ENCODE measurements around the gene NAT14.

Gene NAT14

DNA sequence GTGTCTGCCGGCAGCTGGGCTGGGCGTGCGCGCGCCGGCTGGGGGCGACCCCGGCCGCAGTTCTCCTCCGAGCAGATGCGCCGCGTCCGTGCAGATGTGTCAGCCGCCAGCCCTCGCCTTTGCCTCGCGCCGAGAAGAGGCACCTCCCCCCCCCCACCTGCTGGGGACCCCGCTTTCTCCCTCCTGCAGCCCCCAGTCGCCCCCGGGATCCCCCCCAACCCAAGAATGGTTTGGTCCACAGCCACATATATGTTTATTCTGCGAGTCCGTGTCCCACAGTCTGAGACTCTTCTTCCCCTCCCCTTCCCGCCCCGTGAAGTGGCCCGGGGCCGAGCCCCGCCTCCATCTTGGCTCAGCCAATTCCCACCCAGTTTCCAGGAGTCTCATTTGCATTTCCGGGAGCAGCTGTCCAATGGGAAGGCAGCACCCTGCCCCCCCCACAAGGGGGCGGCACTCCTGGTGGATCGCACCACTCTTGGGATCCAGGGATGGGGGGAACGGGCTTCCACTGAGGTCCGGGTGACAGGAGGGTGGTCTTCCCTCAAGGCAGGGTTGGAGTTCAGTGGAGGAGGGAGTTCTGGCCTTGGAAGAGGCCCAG lies 32.1 kb upstream of the NAT14 start:
- DNase-seq (ENCODE audit: low read depth in 1 of 2, low spot score in 1 of 2): peak in 1 of 2 donors; percentile 14

DNA sequence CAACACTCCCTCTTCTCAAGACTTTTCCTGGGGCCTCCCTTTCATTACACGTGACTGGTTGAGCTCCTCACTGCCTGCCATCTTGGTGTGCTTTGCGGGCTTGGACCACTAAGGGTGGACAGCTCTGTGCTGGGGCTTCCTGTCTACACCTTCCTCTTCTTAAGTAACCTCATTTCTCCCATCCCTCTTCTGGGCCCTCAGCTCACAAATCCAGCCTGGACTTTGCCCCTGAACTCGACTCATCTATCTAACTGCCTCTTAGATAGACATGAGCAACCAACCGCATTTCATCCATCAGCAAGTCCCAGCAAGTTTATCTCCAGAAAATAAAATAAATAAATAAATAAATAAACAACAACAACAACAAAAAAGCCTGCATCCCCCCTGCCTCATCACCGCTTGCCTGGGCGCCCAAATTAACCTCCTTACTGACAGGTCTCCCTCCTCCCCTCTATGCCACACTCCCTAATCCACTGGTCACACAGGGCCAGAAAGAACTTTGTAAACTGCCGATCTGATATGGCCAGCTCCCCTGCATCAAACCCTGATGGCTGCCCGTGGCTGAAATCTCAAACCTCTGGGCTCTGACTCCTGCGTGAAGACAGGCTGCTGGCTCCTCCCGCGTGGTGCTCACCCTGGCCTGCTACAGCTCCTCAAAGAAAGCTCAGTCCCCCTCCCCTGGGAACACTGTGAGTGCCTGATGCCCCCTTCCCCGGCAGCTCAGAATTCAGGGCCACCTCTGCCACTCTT lies 31.3 kb upstream of the NAT14 start:
- no peak for DNase-seq (ENCODE audit: low read depth in 1 of 2, low spot score in 1 of 2)

GRCh38 chr19:55454787-55455243 lies 30.2 kb upstream of the NAT14 start:
- peak in 1 of 2 donors; percentile 23 for DNase-seq (ENCODE audit: low read depth in 1 of 2, low spot score in 1 of 2)

DNA sequence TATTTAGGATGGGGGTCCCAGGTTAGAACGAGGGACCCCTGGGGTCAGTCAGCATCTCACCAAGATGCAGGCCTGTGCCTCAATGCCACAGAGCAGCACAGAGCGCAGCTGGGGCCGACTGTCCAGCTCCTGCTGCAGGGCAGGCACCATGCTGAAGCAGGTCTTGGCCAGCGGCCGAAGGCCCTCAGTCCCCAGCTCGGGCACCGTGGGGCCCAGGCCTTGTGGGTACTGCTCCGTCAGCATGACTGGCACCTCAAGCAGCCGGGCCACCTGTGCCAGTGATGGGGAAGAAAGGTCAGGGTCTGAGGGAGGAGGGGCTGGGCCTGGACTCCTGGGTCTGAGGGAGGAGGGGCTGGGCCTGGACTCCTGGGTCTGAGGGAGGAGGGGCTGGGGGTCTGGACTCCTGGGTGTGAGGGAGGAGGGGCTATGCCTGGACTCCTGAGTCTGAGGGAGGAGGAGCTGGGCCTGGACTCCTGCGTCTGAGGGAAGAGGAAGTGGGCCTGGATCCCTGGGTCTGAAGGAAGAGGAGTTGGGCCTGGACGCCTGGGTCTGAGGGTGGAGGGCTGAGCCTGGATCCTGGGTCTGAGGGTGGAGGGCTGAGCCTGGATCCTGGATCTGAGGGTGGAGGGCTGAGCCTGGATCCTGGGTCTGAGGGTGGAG lies 29.3 kb upstream of the NAT14 start:
- no peak for DNase-seq (ENCODE audit: low read depth in 1 of 2, low spot score in 1 of 2)

GRCh38 chr19:55456347-55456746 lies 28.6 kb upstream of the NAT14 start:
- no peak for DNase-seq (ENCODE audit: low read depth in 1 of 2, low spot score in 1 of 2)

DNA sequence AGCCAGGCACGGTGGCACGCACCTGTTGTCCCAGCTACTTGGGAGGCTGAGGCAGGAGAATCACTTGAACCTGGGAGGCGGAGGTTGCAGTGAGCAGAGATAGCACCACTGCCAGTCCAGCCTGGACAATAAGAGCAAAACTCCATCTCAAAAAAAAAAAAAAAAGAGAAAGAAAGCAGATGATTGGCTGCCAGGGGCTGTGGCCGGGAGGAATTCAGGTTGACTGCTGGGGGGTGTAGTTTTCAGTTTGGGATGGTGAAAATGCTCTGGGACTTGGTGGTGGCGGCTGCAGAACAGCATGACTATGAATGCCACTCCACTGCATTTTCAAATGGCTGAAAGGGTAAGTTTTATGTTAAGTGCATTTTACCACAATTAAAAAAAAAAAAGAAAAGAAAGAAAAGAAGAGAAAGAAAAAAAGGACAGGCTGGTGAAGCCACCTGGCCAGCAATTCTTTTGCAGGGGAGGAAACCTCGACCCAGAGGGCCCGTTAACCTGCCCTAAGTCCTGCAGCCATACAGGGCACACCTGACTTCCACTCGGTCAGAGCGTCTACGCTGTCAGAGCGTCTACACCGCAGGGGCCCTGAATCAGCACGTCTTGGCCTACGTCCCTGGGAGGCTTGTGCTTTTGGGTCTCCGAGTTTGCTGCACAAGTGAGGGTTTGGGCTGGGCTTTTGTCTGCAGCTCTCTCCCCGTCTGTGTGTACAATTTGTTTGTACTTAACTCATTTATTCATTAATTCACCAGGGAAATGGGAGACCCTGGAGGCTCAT lies 27.1 kb upstream of the NAT14 start:
- no peak for DNase-seq (ENCODE audit: low read depth in 1 of 2, low spot score in 1 of 2)

- no peak for DNase-seq (ENCODE audit: low read depth in 1 of 2, low spot score in 1 of 2)
These were observed 25.4 kb upstream of the NAT14 start for GRCh38 chr19:55459551-55459949.

DNA sequence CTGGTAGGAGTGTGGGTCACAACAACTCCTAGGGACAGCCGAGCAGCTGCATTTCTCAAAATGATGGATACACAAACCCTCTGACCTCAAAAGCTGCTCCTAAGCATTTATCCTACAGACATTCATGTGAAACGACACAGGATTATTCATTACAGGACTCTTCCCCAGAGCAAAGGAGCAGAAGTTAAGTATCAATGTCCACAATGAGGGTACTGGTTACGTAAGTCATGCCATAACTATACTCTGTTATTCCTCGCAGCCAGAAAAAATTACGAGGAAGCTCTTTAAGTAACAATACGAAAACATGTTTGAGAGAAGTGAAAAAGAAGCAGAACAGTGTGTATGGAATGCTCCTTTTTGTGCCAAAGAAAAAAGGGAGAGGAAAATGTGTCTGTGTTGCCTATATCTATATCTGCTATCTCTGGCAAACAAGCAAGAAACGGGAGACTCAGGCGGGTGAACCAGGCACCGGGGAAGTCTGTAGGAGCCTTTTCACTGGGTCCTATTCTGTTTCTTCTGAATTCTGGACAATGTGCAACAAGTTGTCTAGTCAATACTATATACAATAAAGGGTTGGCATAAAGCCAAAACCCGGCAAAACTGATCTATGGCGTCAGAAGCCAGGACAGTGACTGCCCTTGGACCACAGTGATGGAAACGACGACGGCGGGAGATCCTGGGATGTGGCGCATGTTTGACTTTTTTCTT lies 24.9 kb upstream of the NAT14 start:
- no peak for DNase-seq (ENCODE audit: low read depth in 1 of 2, low spot score in 1 of 2)

DNA sequence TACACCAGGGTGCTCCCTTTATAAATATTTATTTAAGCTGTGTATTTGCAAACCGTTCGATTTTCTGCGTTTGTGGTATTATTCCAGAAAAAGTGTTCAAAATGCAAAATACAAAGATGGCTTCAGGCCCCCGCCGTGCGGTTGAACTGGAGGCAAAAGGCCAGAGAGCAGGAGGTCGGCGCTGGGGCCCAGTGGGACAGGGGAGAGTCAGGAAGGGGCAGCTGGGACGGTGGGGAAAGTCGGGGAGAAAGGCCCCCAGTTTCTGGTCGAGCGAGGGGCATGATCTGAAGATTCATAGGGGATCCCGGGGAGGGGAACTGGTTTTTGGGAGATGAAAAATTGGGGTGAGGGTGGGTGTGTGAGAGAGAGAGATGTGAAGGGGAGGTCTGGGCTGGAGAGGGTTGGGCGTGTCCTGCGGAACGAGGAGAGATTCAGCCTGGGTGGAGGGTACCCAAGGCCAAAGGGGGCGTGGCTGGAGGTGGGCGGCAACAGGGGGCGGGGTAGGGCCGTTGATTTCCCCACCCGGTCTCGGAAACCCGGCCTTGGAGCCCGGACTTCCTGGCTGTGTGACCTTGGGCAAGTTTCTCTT lies 24.2 kb upstream of the NAT14 start:
- DNase-seq (ENCODE audit: low read depth in 1 of 2, low spot score in 1 of 2): no peak

DNA sequence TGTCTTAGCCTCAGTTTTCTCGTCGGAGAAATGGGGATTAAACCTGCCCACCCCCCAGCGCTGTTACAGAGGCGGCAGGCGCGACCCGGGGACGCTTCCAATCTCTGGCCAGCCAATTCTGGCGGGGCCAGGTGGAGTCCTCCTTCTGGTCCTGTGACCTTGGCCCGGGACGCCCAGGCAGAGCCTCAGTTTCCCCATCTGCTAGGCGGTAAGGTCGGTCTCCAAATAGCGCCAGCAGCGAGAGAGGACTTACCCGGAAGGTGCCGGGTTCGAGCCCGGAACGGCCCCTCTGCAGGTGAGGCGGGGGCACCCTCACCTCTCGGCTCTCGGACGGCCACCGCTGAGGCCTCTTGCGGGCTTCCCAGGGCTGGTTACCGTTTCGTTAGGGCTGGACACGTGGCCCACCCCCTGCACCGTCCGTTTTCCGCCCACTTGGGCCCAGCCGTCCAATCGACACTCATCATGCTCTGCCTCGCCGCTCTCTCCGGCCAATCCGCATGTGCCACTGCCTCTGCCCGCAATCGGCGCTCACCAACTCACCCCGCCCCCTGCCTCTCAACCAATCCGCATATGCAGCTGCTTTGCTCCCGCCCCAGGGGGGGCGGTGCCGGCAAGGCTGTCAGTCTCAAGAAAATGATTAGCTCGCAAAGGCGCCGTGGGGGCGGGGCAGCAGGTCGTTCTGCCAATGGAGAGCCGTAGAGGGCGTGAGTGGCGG lies 23.6 kb upstream of the NAT14 start, which contains the start of gene ISOC2:
TSS of gene ISOC2 (minus strand) at position 384 of the 715 bp plus-strand sequence. CDS start 5,156 bp downstream, outside the sequence.
- DNase-seq (ENCODE audit: low read depth in 1 of 2, low spot score in 1 of 2): peak; percentile 100

DNA sequence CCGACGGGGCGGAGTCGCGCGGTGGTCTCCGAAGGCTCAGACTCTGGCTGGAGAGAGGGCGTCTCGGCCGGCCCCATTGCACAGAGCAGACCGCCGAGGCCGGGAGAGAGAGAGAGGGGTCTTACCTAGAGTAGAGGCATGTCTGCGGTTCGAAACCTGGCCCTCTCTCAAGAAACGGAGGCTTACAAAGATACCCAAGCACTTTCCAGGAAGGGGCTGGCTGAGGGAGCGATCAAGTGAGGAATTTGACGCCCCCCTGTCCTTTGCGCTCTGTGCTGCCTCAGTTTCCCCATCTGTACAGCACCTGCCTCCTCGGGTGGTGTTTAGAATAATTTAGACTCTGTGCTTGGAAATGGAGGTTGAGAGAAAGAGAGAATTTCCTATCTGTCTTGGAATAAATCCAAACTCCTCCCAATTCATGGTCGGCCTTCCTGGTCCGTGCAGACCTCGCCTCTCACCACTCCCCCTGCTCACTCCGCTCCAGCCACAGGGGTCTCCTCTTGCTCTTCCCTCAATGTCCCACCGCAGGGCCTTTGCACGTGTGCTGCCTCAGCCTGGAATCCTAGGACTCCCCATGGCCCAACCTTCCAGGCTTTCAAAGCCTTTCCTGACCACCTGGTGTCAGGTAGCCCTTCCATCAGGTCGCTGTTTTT lies 22.9 kb upstream of the NAT14 start:
- DNase-seq (ENCODE audit: low read depth in 1 of 2, low spot score in 1 of 2): no peak

- DNase-seq (ENCODE audit: low read depth in 1 of 2, low spot score in 1 of 2): no peak
These were observed 22.3 kb upstream of the NAT14 start for GRCh38 chr19:55462722-55463121.

DNA sequence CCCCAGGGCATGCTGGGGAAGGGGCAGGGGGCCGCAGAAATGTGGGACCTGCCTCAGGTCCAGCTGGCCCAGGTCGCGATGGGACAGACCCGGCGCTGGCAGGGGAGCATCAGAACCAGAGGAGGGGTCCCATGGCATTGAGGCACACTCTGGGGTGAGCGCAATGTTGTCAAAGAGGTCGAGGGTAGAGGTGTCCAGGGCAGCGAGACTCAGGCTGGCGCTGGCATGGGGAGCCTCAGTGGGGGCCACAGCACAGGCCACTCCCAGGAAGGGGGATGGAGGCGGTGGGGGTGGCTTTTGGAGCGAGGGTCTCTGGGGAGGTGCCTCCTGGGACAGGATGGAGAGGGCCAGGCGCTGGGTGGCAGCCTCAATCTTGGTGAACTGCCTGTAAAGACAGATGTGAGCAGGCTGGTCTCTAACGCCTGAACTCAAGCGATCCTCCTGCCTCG lies 21.4 kb upstream of the NAT14 start:
- DNase-seq (ENCODE audit: low read depth in 1 of 2, low spot score in 1 of 2): no peak

DNA sequence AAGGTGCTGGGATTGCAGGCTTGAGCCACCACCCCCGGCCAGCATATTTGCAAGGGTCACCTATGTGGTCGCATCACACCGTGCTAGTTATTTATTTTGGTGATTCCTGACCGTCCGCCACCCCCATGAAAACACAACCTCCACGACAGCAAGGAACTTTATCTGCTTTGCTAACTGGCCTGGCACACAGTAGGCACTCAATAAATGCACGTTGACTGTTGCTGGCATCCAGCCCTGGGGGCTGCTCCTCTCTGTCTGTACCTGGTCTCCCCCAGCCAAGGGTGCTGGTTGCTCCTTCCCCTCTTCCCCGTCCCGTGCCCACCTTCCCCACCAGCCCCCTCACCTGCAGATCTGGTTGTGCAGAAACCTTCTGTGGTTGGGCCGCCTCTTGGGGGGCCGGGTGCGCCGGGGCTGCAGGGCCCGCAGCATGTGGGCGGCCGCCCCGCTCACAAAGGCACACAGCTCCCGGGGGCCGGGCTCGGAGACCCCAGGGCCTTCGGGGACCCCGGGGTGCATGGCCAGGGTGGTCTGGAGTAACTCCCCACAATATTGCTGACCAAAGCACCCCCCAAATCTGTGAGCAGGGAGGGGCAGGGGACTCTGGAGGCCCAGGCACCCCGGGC lies 20.8 kb upstream of the NAT14 start:
- no peak for DNase-seq (ENCODE audit: low read depth in 1 of 2, low spot score in 1 of 2)

DNA sequence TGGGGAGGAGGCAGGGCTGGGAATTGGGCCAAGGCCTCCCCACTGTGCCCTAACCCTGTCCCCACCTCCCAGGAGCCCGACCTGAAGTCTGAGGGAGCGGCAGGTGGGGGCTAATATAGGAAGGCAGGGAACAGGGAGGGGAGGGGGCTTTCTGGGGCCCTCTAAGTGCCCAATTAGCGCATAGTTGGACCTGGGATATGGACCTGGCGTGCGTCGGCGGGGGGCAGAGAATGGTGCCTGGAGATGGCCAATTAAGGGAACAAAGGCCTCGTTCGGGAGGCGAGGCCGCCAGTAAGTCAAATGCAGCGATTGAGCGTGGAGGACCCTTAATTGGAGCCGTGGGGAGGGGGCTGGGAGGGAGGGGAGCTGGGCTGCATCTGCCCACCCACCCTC lies 20.3 kb upstream of the NAT14 start, which contains the start of gene C19orf85:
TSS of gene C19orf85 (minus strand) at position 90 of the 393 bp plus-strand sequence. CDS start 197 bp downstream, outside the sequence.
- DNase-seq (ENCODE audit: low read depth in 1 of 2, low spot score in 1 of 2): no peak

DNA sequence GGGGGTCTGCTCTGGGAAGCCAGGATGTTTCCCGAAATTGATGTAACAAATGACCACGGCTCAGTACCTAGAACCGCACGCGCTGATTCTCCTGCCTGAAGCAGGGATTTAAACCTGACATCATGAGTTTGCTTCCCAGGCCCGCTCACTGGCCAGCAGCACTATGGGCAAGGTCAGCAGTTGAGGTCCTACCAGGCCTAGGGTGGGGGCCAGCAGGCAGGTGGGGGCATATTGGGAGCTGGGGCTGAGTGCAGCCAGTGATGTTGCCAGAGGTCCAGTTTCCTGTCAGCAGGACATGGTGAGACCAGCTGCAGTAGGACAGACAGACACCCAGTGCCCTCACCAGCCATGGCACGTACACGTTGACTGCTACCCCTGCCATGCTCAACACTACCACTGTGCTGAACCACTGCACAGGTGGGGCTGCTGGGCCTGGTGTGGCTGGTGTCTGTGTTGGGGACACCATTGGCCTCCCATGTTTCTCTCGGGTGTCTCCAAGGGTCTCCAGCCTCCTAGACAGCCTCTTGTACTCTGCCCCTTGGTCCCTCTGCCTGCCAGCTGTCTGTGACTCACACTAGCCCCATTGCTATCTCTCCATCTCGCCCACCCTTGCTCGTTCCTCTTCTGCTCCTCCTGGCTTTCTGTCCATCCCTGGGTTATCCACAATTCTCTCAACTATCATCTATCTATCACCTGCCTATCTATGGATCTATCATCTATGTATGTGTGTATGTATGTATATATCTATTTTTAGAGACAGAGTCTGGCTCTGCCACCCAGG lies 19.3 kb upstream of the NAT14 start:
- no peak for DNase-seq (ENCODE audit: low read depth in 1 of 2, low spot score in 1 of 2)

GRCh38 chr19:55466241-55466614 lies 18.8 kb upstream of the NAT14 start:
- no peak for DNase-seq (ENCODE audit: low read depth in 1 of 2, low spot score in 1 of 2)

Data from activated T-helper 1 cell treated with anti-CD3 and anti-CD28 coated beads, Interleukin-2, amount 50 U/mL, for 16 hours (primary cell).